Activated CD8-positive, alpha-beta memory T cell treated with anti-CD3 and anti-CD28 coated beads for 1 hour (primary cell): ENCODE results near the gene MEX3C.

Experiments
- DNase-seq, 2 donors: peaks; one replicate each; pipeline ENCODE4 v3.0.0-alpha.2; 2020; ENCODE audit warnings: low read depth in 1 of 2; ENCODE audit errors: extremely low read depth in 1 of 2

The MEX3C gene

GRCh38 chr18:51192026-51192425 lies 5.5 kb downstream of the MEX3C start:
- DNase-seq = no peak

- DNase-seq = no peak
Measured at GRCh38 chr18:51191128-51191717, 6.3 kb downstream of the MEX3C start.

- no peak for DNase-seq
Measured at GRCh38 chr18:51190000-51190399, 7.5 kb downstream of the MEX3C start.

- no peak for DNase-seq
Measured at GRCh38 chr18:51188024-51188701, 9.3 kb downstream of the MEX3C start.

GRCh38 chr18:51185075-51185474 lies 12.4 kb downstream of the MEX3C start:
- DNase-seq = no peak

- no peak for DNase-seq
Measured at GRCh38 chr18:51184091-51184457, 13.4 kb downstream of the MEX3C start.

GRCh38 chr18:51183372-51184090 lies 13.9 kb downstream of the MEX3C start:
- DNase-seq = no peak

GRCh38 chr18:51182824-51183223 lies 14.7 kb downstream of the MEX3C start:
- DNase-seq = no peak

GRCh38 chr18:51171625-51172259 lies 25.7 kb downstream of the MEX3C start:
- no peak for DNase-seq

GRCh38 chr18:51171223-51171622 lies 26.3 kb downstream of the MEX3C start:
- no peak for DNase-seq

- no peak for DNase-seq
Measured at GRCh38 chr18:51170664-51171063, 26.8 kb downstream of the MEX3C start.

GRCh38 chr18:51169731-51170130 lies 27.8 kb downstream of the MEX3C start:
- no peak for DNase-seq

- DNase-seq = no peak
Measured at GRCh38 chr18:51168960-51169662, 28.4 kb downstream of the MEX3C start.

- no peak for DNase-seq
Measured at GRCh38 chr18:51168026-51168742, 29.3 kb downstream of the MEX3C start.

GRCh38 chr18:51165296-51165695 lies 32.2 kb downstream of the MEX3C start:
- DNase-seq = no peak

- DNase-seq = no peak
Measured at GRCh38 chr18:51164761-51165281, 32.7 kb downstream of the MEX3C start.

- no peak for DNase-seq
Measured at GRCh38 chr18:51164342-51164741, 33.1 kb downstream of the MEX3C start.

GRCh38 chr18:51163543-51163942 lies 33.9 kb downstream of the MEX3C start:
- DNase-seq = no peak

- no peak for DNase-seq
Measured at GRCh38 chr18:51162617-51163016, 34.9 kb downstream of the MEX3C start.

- DNase-seq = no peak
Measured at GRCh38 chr18:51160646-51161045, 36.8 kb downstream of the MEX3C start.
